Effector CD8-positive, alpha-beta T cell (primary cell): ENCODE data around the gene BLM.
"Not testable (repeated sequence)": the region's sequence is repeated elsewhere in the genome, so short reads cannot be mapped to it uniquely, and the experiment has no call there.

ENCODE experiments used
- DNase-seq: peaks from one replicate; lab custom pipeline; 2025; lab: John Stamatoyannopoulos, UW

Gene BLM

DNA sequence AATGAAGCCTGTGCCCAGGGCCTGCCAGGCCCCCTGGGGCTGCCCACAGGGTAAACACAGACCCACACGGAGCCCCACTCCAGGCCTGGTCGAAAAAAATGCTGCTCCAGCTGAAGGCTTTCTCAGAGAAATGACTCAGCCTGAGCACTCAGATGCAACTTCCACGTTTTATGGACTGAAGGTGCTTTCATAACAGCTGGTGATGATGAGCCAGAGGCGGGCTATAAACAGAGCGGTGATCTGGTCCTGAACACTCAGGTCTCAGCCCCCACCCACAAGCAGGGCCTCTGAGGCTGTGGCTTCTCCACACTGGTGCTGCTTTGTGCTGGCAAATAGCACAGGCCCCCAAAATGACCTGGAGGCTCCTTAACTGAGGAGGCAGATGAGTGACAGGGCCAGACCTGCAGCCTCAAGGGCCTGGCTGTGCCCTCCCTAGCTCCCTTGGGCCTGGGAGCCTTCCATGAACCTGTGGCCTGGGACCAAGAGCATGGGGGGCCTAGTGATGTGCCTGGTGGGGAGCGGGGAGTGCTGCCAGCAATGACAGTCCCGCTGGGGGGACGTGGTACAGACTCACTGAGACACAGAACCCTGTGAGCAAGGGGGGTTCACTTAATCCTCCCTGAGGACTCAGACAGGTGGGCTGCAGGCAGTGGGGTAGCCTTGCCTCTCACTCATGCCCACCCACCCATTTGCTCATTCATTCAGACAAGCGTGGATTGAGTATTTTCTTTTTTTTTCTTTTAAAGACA, 128.2 kb downstream of the BLM start:
- no peak for DNase-seq

DNA sequence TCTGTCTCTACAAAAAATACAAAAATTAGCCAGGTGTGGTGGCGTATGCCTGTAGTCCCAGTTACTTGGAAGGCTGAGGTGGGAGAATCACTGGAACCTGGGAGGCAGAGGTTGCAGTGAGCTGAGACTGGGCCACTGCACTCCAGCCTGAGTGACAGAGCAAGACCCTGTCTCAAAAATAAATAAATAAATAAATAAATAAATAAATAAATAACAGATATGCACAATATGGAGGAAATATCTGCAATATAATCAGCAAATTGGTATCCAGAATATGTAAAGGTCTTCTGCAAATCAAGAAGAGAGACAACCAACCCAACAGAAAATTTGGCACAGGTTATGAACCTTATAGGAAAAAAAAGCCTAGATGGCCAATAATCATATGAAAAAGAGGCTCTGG, 132.3 kb downstream of the BLM start:
- DNase-seq, result not testable (repeated sequence)

DNA sequence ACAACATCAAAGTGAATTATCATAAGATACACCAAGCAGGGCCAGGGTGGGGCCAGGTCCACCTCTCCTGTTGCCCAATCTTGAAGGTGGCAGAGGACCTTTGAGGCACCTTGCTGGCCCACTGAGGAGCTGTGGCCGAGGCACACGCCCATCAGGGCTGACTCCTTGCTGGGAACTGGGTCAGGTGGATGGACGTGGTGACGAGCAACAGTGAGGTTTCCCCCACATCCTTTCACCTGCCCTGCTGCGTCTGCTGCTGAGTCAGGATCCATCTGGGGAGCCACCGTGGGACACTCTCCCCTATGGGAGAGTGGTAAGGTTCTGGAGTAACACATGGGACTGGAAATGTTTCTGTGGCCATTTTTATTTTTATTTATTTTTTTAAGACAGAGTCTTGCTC, 134.0 kb downstream of the BLM start:
- no peak for DNase-seq

DNA sequence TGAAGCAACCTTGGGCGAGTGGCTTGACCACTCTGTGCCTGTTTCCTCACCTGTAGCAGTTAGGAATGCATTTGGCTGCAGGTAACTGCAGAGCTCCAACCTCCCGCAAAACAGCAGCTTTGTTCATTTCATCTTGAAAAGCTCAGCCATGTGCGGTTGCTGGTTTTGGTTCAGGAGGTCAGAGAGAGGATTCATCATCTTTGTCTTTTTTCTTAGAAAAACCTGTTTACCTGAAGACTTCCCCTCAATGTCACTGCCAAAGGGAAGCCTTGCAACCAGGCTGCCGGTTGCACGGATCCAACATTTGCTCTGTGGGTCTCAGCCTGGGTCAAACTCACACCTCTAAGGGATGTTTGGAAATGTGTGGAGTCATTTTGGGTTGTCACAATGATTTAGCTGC, 134.8 kb downstream of the BLM start:
- DNase-seq, result no peak

DNA sequence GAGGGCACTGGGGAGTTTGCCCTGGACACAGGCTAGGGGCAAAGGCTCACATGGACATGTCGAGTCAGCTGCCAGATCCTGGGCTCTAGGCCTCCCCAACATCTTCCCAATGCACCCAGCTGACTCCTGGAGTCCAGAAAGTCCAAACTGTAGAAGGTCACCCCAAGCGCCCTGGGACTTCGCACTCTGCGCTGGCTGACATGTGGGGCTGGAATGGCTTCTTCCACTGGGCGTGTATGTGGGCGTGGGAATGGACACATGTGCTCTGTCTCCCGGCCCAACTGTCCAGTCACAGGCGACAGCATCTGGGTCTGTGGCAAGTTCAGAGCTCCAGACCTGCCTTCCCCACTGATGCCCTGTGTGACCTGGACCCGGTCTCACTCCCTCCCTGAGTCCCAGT, 138.0 kb downstream of the BLM start:
- DNase-seq, result no peak

DNA sequence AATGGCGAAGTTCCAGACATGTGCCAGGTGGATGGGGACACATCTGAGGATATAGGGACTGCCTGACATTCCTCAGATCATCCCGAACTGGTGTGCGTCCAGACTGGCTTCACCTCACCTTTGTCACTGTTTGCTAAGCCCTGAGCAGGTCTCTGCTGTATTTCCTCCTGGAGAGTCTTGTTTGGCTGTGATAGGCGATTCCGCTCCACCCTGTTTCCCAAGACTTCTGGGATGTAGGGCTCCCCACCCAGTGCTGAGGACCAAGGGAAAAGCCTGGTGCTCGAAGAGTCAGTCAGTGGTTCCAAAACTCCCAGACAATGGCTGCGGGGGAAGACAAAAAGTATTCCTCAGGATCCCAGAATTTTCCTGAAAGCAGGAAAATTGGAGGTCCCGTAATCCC, 140.2 kb downstream of the BLM start:
- DNase-seq, result no peak

DNA sequence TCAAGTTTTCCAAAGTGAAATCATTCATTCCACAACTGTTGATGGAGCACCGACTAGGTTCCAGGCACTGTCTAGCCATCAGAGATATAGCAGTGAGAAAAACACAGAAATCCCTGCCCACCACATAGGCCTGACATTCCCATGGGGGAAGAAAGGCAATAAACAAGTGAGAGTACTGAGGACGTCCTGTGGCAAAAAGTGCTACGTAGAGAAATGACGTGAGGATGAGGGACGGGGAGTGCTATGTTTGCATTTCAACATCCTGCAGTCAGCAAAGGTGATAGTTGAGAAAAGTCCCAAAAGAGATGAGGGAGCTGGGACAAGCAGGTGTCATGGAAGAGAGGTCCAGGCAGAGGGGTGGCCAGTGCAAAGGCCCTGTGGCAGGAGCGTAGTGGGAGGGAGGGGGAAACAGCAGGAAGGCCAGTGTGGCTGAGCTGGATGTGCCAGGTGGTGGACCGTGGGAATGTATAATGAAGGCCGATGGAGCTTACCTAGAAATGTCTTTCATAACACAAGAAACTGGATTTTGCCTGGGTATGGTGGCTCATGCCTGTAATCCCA, 140.8 kb downstream of the BLM start:
- no peak for DNase-seq

DNA sequence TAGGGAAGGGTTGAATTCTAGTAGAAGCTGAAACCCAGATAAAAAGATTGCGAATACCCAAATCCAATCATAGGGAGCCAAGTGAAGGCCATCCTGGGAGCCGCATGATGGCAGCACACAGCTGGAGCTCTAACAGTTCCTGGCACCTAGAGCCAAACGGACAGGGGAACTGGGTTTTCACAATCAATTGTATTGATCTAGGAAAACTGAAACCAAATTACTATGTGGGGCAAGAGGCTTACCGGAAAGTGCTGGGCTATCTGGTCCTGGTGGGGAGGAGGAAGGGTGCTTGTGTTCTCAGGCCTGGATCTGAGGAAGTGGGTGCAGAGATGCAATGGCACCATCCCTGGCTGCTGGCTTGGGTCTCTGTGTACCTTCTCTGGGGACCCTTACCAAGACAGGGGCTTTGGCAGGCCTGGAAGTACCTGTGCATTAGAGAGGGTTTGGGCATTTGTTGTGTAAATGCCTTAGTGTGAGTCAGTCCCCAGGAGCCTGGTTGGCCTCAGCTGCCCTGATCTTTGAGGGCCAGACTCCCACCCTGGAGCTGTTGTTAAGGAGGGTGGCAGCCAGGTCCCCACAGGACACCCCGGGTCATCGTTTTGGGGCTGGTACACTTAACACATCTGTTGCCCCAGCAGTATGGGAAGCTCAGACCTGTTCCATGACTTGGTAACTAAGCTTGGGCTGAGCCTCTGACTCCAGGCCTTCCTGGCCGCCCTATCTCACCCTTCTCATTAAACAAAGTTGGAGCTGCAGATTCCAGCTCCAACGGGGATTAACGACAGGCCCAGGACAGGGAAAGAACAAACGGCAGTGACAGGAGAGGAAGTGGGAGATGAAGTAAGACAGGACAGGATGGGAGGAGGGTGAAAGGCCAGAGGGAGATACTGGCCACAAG, 142.3 kb downstream of the BLM start:
- no peak for DNase-seq

DNA sequence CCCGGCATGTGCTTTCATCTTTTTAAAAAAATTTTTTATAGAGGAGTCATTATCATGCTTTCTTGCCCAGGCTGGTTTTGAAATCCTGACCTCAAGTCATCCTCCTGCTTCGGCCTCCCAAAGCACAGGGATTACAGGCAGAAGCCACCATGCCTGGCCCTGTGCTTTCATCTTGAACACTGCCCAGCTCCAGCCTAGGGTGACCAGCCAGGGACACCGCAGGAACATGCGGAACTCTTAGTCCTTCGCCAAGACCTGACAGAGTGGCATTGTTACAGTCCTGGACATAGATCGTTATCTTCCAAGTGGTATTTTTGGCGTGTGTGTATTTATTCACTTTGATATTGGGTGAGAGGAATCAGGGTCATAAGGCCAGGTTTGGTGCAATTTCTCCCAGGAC, 143.3 kb downstream of the BLM start:
- no peak for DNase-seq

DNA sequence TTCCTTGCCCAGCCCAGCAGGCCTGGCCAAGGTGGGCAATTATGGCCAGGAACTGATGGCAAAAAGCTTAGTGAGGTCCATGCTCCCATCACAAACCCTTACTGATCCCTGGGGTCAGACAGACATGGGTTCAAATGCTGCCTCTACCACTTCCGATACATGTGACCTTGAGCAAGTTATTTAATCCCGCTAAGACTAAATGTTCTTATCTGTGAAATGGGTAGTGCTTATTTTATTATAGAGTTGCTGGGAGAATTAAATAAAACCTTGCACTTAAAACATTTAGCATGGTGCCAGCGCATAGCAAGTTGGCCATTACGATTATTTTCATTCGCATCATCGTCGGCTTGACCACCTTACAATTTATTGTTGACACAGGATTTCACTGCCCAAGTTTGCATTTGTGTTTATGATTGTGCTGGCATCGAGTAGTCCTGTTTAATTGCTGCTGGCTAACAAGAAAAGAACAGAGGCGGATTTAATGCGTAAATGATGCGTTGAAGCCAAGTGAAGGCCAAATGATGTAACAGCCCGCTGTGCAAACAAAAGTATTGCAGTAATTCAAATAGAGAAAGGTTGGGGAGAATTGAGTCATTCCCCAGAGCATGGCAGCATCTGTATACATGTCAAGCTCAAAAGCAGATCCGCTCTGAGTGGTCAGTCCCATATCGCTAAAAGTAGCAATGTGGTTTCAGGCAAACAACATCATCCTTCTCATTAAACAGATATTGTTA, 144.0 kb downstream of the BLM start:
- no peak for DNase-seq

DNA sequence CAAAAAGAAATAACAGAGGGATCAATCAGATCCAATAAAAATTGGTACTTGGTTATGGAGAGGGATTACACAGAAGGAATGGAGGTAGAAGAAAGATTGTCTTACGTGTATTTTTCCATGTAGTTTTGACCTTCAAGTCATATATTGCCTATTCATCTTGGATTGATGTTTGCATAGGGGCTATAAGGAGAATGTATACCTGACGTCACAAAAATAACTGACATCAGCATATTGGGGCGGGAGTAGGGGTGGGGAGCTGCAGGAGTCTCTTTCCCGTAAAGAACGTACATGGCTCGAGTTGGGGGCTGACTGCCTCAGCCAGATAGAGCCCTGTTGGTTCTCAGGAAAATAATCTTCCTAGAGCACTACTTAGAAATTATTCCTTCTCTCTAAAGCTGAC, 145.3 kb downstream of the BLM start:
- no peak for DNase-seq

DNA sequence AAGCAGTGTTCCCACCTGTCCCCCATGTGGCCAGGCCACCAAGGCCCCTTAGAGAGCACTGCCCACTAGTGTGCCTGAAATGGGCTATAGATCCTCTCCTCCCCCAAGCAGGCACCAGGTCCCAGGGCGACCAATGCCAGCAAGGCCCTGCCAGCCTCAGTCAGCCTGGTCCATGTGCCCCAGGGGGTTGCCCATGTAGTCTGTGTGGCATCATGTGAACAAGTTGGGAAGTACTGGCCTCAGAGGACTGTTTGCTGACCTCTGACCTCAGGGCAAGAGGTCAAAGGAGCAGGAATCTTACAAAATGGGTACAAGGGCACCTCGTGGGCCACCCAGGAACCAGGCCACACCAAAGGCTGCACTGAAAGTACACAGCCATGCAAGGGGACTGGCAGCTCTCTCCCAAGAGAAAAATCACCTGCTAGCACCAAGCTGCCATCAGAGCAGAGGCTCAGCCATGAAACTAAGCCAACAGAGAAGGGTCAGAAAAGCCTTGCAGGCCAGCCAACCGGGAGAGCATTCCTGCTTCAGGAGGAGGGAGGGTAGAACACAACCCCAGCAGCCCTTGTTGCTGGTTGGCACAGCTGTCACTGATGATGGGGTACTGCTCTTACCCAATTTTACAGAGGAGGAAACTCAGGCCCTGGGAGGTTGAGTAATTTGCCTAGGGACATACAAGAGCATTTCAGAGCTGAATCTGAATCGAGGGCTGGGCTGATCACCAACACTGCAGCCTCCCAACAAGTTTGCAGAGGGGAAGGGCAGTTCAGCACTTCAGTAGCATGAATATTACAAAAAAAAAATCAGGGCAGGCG, 146.0 kb downstream of the BLM start:
- no peak for DNase-seq

DNA sequence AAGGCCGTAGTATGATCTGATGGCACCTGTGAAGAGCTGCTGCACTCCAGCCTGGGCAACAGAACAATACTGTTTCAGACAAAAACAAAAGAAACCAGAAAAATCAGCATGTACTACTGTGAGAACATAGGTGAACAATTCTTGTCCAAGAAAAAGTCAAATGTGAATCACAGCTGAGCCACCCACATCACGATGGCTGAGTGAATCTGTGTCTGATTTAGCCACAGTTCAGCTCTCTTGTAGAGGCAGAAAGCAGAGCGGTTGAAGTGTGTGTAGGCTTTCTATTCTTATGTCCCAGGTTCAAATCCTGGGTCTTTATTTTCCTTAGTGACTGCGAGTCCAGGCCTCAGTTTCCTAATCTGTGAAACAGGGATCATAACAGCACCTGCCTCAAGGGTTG, 146.8 kb downstream of the BLM start:
- no peak for DNase-seq

DNA sequence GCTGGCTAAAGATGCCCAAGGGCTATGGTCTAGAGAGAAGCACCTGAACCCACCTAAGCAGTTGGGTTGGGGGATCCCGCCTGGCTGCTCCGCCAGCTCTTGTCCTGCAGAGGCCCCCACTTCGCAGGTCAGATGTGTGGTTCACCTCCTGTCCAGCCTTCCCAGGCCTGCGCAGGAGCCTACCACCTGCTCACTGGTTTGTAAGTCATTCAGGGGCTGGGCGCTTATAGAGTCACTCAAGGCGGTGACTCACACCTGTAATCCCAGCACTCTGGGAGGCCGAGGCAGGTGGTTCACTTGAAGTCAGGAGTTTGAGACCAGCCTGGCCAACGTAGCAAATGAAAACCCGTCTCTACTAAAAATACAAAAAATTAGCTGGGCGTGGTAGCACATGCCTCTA, 147.4 kb downstream of the BLM start:
- no peak for DNase-seq

DNA sequence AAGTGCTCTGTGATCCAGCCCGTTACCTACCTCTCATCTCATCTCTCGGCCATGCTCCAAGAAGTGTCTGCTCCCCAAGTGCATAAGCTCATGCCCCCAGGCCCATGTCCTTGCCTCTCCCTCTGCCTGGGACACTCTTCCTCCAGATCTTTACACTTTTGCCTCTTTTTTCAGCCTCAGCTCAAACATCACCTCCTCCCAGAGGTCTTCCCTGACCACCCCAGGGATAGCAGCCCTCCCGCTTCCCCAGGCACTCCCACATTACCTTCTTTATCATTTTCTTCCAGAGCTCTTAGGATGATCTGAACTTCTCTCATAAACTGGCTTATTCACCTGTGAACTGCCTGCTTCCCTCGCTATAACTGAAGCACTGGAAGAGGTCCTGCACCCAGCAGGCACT, 148.6 kb downstream of the BLM start:
- DNase-seq, result no peak
